Fibroblast of skin of back (primary cell): Measurements from ENCODE around the gene ITGA6.
A peak's percentile ranks its signal among the peaks of the same experiment; 100 is the strongest.

Experiments
- DNase-seq: peaks from one replicate; pipeline ENCODE4 v3.0.0-alpha.2; 2013

The ITGA6 gene

DNA sequence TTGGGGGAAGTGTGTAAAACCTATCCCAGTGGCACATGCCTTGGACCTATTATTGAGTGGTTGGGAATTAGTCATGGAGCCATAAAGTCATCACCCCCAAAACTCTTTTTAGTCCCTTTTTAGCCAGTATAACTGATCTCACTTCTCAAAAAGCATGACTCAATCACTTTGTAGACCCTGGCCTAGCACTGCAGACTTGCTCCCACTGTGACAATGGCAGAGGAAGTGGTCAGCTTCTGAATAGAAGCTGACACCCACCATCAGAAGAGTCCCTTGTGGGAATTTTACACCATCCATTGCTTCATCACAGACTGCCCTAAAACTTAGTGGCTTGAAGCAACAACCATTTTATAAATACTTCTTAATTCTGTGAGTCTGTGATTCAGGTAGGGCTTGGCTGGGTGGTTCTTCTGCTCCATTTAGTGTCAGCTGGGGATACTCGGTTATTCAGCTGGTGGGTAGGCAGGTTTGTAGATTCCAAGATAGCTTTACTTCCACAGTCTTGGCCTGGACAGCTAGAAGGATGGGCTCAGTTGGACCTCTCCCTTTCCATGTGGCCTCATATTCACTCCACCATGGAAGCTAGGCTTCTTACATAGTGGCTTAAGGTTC is 10.8 kb upstream of the ITGA6 start:
- no peak for DNase-seq

DNA sequence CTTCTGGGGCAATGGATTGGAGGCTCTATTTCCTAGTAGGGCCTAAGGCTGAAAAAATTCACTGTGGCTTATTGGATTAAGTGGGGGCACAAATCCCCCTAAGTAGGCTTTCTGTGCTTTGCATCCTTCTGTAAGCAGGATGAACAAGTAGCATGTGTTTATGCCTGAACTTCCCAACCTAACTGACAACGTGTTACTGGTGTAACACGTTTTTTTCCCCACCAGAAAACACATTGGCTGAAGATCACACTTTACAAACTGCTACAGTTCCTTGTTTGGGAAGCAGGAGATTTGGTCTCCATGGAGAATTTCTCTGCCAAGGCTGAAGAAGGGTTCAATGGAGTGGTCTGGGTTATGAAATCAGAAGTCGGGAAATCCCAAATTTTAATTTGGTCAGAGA is 7.2 kb upstream of the ITGA6 start:
- DNase-seq = no peak

GRCh38 chr2:172423160-172423559 is 4.2 kb upstream of the ITGA6 start:
- DNase-seq = no peak

GRCh38 chr2:172425336-172425735 is 2.0 kb upstream of the ITGA6 start:
- no peak for DNase-seq

DNA sequence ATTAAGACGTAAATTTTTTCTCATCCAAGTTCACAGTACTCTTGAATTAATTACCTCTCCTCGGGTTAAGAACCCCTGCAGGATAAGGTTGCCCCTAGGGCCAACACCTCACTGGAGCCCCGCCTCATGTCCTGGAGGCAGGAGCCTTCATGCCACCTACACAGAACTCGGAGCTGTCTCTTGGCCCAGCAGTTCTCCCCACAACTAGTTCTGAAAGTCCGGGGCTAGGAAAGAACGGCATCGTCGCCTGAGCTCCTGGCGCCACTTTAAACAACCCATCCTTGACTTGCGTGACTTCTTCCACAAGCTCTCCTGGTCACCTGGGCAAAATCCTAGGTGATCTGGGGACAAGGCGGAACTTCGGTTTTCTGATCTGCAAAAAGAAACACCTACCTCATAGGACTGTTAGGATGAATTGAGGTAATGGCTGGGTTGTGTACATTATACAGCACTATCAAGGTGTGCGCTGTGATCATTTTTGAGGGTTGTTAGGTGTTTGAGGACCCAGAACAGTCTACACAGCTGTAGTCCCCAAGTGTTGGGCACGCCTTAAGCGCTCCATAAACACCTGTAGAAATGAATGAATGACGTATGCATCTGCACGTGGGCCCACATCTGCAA is 641 bp upstream of the ITGA6 start:
- no peak for DNase-seq

GRCh38 chr2:172427990-172428831 is 825 bp downstream of the ITGA6 start:
- DNase-seq = peak; percentile 20

GRCh38 chr2:172428832-172429210 is 1.4 kb downstream of the ITGA6 start:
- DNase-seq = no peak

GRCh38 chr2:172429301-172429968 is 2.0 kb downstream of the ITGA6 start:
- no peak for DNase-seq

- no peak for DNase-seq
Measured at GRCh38 chr2:172430027-172430426, 2.6 kb downstream of the ITGA6 start.

GRCh38 chr2:172430678-172431077 is 3.3 kb downstream of the ITGA6 start:
- DNase-seq = no peak

DNA sequence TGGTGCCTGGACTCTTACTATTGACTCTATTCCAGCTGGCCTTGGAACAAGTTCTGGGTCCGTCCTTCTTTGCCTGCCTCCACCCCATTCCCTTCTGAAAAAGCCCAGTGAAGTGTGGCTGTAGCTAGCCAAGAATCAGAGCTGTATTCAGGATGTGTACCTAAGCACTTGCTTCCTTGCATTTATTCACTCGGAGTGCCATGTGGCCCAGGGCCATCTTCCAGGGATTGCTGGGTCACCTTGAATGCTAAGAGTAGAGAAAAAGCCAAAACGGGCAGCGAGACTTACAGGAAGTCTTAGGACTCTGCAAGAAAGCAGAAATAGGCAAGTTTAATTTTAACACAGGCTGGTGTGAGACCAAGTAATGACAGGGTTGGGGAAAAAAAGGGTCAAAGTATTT is 4.1 kb downstream of the ITGA6 start:
- DNase-seq = no peak

DNA sequence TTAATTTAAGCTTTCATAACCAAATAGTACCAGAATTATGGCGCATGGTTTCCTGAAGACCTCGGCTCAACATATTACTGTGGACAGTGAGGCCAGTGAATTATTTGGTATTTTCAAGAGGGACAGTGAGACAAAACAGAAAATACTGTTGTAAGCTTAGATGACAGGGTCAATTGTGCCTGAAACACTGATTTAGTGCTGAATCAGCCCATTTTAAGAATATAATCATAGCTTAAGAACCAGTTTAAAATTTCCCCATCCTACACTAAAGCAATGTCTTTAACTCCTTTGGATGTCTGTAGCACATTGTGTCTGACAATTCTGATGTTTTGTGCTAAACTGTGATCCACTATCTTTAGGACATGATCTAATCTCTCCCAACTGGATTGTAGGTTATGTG is 4.6 kb downstream of the ITGA6 start:
- no peak for DNase-seq

DNA sequence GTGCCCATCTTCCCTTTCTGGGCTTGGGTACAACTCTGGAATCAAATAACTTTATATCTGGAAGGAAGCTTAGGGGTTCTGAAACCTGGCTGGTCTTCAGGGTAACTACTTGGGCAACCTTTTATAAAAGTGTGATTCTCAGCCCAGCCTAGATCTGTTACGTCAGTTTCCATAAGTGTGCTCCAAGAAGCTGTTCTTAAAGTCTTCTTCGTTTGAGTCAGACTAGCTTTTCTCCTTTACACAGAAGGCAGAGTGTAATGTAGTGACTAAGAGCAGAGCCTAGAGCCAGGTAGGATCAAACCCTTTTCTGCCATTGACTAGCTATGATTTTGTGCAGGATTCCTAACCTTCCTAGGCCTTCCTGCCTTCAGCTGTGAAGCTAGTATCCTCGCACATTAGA is 5.8 kb downstream of the ITGA6 start:
- no peak for DNase-seq

GRCh38 chr2:172434821-172435605 is 7.6 kb downstream of the ITGA6 start:
- DNase-seq = no peak

DNA sequence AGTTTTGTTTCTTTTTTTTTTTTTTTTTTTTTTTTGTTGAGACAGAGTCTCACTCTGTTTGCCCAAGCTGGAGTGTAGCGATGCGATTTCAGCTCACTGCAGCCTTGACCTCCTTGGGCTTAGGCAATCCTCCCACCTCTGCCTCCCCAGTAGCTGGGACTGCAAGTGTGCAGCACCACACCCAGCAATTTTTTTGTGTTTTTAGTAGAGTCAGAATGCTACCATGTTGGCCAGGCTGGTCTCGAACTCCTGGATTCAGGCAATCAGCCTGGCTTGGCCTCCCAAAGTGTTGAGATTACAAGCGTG is 8.2 kb downstream of the ITGA6 start:
- no peak for DNase-seq

GRCh38 chr2:172436889-172437288 is 9.5 kb downstream of the ITGA6 start:
- DNase-seq = no peak

DNA sequence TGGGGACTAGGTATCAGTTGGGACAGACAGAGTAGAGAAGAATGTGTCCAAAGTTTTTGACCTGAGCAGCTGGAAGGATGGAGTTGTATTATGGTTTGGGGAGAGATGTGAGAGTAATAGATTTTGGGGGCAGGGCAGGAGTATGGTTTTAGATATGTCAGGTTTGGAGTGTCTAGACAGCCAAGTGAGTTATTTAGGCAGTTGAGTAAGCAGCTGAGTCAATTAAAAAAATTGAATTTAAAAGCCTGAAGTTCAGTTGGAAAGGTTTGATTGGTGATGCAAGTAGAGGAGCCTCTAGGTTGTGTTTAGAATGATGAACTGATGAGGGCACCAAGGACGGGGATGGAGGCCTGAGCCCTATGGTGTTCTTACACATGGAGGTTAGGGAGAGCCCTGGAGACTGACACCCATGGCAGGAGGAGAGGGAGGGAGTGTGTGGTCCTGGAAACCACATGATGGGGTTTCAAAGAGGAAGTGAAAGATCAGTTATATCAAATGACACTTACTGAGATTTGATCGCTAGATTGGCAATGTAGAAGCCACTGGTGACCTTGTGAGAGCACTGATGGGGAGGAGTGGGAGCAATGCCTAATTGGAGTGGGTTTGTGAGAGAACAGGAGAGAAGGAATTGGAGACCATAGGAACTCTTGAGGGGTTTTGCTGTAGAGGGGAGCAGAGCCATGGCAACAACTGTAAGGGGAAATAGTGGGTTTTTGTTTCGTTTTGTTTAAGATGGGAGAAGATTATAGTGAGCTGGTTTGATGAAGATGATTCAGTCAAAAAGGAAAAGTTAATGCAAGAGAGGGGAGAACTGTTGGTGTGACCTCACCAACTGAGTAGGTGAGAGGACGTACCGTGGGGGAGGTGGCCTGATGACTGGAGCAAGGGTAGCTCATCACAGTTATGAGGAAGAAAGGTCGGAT is 10.3 kb downstream of the ITGA6 start:
- no peak for DNase-seq

GRCh38 chr2:172438741-172439508 is 11.5 kb downstream of the ITGA6 start:
- peak; percentile 76 for DNase-seq

DNA sequence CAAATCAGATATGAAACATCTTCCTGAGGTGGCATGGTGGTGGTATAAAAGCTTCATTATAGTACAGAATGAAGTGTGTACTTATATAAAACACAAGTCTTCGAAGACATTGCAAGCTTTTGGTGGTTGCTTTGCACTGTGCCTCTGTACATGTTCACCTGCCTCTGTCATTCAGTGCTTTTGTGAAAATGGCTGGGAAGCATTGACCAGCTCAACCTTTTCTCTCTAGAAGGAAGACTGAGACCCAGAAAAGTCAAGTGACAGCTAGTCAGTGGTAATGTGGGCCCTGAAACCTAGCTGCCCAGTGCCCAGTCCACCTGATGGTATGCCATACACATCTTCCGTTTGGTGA is 12.1 kb downstream of the ITGA6 start:
- no peak for DNase-seq

DNA sequence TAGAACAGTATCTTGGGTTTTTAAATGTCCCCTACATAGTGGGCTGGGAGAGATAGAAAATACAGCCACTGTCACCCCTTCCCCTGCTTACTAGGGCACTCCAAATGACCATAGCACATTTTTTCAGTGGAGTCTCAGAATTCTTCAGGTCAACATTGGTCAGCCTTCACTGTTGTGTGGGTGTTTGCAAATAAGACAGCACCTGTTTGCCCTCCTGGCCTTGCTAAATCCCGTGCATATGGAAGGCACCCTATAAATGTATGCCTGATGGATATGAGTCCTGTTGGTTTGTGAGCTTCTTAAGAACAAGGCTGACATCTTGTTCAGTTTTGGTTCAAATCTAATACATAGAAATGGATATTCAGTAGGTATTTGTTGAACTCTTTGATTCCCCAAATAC is 12.5 kb downstream of the ITGA6 start:
- no peak for DNase-seq

GRCh38 chr2:172440795-172441194 is 13.4 kb downstream of the ITGA6 start:
- DNase-seq = no peak
